NCI-H2081 treated with DMSO at 0.1 percent for 48 hours (cell line): ENCODE data around the gene TET3.

Source experiments
- DNase-seq: peaks from one replicate; lab custom pipeline; 2025; lab: John Stamatoyannopoulos, UW

TET3 gene

DNA sequence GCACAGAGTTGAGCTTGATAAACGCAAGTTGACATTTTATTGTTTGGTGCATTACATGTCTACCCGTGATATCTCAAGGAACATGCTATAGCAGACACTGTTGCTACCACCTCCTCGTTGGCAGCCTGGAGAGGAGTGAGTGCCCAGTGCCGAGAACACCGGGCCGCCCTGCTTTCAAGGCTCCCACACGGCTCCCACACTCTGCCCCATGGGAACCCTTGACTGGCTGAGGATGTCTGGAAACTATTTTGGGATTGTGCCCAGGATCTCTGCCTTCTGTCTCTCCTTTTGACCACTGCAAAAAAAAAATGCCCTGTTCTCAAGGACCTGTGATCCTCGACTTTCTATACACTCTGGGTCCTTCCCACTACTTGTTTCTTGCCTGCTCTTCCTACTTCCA lies 21.1 kb downstream of the TET3 start:
- no peak for DNase-seq

DNA sequence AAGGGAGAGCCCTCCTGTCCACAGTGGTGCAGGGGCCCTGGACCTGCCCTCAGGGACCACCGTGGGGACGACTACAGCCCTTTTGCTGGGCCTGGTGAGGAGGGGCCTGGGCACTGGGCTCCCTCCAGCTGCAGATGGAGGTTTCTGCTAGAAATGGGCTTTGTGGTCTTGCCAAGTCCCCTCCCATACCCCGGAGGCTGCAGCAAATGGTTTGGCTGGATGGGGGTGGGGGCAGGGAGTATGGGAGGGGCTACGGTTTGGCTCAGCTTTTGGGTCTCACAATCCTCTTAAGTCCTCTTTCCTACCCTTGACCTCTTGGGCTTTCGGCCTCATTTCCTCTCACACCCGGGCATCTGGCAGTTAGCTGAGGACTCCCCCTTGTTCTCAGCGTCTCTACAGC lies 21.7 kb downstream of the TET3 start:
- no peak for DNase-seq

DNA sequence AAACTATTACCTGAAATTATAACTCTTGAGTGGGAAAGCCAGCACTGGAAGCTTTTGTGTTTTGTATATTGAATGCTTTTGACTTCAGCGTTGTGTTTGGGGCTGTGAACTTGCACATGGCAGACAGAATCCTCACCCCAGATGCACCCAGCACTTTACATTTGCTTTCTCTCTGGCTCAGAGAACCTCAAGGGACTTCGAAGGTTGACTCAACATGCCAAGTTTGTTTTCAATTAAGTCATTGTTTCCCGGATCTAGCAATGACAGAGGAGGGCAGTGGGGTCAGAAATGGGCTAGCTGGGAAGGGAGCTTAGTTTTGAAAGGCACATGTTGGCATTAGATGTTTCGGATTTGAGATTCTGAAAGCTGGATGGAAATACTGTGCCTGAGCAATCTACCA lies 22.4 kb downstream of the TET3 start:
- no peak for DNase-seq

DNA sequence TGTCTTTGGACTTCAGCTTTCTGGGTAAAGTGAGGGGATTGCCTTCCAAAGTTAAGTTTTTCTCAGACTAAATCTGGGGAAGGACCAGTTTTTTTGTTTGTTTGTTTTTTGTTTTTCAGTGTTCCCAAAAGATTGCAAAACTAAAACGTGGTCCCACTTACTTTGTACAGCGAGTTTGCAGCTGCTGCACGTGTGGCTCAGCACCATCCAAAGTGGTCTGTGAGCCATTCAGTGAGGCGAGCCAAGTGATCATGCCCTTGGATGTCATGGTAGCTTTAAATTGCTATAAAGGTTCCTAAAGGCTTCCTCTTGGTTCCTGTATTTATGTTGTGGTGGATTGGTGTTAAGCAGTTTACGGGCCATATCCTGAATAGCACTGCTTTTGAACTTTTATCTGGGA lies 23.0 kb downstream of the TET3 start:
- DNase-seq = no peak

DNA sequence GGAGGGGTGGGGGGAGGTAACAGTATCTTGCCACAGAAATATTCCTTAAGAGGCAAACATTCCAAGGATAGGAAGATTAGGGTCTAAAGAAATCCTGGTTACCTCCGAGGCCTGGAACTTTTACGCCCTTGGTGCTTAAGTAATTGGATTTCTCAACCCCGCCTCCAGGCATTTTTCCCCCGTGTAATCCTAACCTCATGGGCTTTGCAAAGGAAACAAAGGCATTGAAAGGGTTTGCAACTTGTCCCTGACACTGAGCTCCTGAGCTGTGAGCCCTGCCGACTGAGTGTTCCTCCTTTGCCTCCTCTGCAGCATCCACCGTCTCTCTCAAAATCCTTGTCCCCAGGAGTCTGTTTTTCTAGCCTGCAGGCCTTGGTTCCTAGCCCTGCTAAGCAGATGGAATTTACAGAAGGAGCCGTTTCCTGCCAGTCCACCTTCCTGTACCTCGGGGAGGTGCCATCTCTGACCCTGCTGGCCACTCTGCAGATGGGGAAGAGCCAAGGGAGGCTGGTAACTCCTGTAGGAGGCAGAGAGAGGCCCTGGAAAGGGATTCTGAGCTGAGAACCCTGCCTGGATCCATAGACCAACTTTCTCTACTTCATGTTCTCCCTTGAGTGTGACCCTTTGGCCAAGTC lies 24.2 kb downstream of the TET3 start:
- DNase-seq = no peak

DNA sequence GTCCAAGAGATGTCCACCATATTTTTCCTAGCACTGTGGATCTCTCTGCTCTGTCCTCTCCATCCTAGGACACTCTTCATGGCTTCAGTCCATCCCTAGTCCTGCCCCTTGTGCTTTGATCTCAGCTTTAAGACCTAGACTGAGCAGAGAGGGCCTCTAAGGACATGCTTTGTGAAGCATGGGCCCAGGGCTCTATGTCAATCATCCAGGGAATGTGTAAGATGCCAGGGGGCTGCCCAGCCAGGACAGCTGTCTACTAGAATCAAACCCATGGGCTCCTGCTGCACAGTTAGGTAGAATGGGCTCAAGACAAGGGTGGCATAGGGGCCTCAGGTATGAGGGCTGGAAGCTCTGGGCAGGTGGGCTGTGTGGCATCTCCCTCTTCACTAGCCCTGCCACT lies 24.9 kb downstream of the TET3 start:
- DNase-seq = no peak

DNA sequence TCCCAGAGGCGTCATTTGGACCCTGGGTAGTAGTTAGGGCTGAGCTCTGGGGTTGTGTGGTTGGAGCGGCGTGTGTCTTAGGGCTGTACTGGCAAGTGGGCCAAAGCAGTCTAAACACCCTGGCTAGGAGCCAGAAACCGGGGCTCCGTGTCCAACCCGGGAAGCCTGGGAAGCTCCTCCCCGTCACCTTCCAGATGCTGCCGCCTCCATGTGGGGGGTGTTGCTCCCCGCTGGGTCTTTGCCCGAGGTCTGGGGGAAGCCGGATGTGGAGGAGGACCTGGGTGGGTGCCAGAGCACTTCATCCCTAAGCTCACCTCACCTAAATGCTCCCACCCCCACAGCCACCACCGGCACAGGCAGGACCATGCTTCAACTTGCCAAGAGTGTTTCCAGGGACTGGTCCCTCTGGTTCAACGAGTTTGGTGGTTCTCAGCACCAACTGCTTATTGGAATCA lies 25.4 kb downstream of the TET3 start:
- peak; percentile 72 for DNase-seq

DNA sequence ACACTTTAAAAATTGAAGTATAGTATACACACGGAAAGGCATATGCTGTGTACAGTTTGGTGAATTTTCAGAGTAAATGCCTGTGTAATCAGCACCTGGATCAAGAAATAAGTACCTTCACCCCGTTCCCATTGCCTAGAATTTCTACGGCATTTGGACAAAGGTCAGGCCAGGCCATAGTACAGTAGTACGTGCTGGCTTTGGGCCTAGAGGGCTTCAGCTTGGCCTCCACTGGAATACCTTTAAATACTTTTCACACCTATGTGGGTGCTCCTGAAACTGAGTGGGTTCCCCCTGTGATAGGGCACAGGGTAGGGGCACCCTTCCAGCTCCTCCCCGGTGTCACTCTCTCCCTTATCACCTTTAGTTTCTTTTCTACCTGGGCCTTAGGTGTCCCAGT lies 26.5 kb downstream of the TET3 start:
- DNase-seq = no peak

DNA sequence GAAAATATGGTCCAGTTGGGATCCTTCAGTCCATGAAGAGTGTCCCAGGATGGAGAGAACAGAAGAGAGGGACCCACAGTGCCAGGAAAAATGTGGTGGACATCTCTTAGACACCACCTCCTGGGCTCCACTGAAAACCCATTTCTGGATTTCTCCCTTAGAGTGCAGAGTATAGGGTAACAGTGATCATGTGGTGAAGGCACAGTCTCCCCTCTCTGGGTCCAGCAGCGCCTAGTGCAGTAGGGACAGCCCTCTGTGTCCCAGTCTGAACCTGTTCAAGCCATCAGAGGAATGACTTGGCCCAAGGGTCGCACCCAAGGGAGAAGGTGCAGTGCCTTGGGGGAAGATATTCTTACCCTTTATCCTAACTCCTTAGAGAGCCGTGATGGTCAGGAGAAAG lies 30.1 kb downstream of the TET3 start:
- DNase-seq = no peak

DNA sequence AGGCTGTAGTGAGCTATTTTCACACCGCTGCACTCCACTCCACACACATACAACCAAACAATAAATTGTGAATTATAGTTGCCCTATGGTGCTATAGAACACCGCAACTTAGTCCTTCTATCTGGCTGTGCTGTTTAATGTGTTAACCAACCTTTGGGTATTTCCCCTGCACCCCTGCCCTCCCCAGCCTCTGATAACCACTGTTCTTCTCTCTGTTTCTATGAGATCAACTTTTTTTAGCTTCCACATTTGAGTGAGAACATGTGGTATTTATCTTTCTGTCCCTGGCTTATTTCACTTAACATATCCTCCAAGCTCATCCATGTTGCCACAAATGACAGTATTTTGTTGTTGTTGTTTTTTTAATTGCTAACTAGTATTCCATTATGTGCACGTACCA lies 32.5 kb downstream of the TET3 start:
- no peak for DNase-seq

DNA sequence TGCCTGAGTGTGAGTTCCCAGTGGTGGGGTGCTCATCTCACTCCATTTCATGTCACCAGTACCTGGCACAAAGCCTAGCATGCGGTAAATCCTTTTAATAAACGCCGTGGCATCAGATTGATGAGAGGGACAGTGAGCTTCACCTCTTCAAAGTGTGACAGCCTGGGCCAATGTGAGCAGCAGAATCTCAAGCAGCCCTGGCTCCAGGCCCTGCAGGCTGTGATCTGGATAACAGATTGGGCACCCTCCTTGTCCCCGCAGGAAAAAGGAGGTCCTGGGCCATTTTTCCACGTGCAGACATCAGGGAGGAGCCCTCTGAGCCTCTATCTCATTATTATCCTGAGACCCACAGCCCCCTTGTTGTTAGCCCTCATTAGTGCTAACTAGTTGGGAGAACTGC lies 34.8 kb downstream of the TET3 start:
- DNase-seq = no peak

DNA sequence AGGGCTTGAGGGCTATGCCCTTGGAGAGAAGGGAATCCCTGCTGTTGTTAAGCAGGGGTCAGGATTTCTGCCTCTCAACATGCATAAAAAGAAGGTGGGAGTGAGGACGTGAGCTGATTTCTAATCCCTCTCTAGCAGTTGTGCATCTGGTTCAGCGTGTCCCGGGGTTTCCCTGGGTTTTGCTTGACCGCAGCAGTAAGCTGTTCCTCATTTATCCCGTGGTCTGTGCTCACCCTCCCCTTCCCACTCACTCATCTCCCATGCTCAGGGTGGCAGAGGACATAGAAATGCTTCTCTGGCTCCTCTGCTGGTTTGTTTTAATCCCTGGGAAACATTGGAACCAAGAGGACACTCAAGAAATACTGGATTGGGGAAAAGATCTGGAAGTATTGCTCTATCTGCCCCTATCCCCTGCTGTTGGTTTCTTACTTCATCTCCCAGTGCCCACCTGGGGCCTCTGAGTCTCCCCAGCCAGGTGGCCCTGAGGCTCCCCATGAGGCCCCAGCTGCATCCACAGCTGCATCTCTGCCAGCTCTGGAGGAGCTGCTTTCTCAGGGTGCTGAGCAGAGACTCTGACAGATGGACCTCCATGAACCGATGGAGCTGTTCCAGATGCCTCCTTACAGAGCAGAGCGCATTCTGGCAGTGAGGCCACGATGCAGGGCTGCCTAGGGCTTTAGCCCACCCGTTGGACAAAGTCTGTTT lies 36.1 kb downstream of the TET3 start:
- no peak for DNase-seq

DNA sequence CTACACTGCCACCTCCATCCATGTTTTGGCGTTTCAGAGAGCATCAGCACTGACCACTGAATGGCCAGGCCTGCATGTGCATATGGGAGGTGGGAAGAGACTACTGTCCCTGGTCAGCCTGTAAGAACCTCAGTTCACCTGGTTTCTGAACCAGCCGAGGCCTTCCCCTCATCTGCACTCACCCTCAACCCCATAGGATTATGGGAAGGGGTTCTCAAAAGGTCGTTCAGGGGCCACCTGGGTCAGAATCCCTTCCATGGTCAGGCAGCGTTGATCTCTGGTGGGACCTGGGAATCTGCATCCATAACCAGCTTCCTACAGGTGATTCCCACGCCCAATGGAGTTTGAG lies 36.7 kb downstream of the TET3 start:
- no peak for DNase-seq

DNA sequence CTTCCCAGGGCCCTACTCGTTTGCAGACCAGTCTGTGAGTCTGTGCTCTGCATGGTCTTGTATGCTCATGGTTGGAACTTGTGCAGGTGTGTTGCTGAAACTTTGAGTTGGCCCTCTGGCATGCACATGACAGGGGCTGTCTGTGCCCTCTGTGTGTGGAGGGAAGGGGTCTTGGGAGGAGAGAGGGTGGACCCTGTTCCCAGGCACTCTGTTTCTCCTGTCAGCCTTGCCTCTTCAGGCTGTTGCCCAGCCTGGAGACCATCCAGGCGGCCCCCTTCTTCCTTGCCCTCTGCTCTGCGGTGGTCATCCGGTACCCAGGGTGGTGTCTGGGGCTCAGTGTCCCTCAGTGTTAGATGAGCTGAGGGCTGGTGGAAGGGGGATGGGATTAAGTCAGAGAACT lies 39.5 kb downstream of the TET3 start:
- DNase-seq = no peak

DNA sequence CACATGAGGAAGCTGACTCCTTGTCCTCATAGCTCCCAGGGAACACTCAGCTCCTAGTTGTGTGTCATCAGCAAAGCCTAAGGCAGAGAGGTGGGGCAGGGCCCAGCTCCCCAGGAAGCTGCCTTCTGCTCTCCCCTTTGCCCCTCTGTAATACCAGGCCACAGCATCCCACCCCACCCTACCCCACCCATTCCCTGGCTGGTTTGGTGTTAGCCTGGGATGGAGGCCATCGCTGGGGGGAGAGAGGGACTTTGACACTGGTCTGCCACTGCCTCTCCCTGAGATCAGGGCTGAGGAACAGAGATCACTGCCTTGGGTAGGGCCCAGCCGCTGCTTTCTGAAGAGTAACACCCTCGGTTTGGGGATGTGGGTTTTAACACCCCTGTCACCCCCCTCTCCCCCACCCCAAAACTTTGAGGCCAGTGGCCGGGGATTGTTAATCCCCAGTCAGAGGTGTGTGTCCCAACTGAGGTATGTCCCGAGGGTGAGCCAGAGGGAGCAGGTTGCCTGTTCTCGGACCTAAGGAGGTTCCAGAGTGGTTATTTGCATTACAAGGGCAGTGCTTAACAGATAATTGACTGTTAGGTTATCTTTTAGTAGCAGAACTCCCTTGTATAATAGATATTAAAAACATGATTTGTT lies 41.4 kb downstream of the TET3 start:
- no peak for DNase-seq

DNA sequence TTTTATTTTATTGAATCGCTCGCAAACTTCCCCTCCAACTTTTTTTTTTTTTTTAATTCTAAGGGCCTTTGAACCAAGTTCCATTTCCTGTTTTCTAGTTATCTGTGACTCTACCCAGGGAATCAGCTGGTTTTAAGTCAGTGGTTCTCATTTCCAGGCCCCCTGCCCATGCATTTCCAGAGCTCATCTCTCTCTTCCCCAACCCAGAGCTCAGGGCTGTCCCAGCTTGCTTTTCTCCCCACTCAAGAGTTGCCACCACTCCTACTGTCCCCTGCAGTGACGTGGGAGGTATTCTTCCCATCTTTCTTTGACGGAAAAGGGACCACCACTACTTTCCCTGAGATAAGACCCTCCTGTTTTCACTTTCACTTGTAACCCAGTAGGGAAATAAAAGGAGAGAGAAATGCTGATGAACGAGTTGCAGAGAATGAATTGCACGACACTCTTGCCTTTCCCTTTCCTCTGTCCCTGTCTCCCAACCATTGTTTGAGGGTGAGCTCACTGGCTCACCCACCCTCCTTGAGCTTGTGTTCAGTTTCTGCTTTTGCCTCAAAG lies 42.1 kb downstream of the TET3 start:
- no peak for DNase-seq

DNA sequence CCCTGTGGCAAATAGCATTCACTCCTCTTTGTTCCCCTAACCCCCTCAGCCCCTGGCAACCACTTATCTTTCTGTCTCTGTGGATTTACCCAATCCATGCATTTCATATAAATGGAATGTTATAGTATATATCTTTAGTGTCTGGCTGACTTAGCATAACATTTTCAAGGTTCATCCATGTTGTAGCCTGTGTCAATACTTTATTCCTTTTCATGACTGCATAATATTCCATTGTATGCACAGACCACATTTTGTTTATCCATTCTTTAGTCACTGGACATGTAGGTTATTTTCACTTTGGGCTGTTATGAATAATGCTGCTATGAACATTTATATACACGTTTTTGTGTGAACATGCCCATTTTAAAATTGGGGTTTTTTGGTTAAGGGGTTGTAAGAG lies 42.8 kb downstream of the TET3 start:
- DNase-seq = no peak

DNA sequence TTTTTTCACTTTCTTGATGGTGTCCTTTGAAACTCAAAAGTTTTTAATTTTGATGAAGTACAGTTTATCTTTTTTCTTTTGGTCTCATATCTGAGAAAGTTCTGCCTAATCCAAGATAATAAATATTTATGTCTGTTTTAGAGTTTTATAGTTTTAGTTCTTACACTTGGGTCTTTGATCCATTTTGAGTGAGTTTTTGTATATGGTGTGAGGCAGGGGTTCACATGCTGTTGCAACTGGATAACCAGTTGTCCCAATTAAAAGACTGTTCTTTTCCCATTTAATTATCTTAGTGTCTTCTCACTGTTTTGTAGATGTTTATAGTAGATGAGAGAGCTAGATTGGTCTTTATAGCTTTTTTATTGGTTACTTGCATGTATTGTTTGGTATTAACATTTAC lies 43.6 kb downstream of the TET3 start:
- DNase-seq = no peak

DNA sequence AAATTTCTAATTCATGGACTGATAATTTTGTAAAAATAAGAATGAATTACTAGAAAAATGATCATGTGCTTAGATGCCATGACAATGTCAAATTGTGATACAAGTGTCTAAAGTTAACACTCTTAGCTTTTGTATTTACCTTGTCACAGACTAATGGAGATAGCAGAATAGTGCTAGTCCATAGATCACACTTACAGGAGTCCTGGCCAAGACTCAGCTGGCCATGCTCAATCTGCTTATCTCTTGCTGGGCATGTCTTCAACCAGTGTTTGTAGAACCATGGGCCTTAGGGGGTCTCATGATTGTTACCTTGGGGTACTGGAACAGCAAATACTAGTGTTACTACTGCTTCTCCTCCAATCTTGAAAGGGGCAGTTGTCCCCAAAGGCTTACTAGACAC lies 44.0 kb downstream of the TET3 start:
- DNase-seq = no peak

DNA sequence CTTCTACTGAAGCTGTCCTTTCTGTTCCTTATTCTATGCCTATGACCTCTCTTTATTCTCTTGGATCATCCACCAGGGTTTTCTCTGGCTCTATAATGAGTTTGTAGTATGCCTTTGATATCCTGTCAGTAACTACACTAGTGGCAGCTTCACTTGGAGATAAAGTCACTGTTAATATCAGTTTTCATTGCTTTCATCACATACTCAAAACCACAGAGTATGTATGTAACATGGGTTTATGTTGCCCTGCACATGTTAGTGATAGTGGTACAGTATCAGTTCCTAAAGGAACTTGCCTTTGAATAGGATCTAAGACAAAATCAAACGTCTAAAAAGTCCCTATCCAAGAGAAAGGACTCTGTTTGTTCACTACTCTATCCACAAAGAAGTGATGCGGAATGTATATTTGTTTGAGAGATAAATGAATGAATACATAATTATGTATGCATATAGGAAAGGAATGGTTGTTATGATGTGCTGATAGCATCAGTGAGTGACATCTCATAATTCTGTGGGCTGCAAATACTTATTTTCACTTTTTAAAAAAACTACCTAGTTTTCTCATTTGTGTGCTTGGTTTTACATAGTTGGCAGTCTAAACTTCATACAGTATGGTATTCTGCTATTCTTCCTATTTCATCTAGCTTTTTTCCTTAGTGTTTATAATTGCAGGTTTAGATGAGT lies 45.1 kb downstream of the TET3 start:
- DNase-seq = no peak

DNA sequence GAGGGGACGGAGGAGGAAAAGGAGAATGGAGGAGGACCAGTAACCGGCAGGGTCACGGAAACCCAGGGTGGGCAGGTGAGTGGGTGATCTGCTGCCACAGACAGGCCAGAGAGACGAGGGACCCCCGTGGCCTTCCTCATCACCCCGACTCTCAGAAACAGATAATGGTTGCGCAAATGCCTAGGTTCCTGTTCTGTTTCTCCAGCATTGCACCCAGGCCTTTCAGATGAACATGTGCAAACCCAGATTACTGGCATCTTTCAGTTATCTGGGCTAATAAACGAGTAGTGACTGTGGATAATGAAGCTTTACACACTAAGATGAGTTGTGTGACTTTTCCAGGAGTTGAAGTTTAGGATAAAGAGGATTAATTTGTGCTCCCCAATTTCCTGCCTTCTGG lies 46.5 kb downstream of the TET3 start:
- DNase-seq = no peak

DNA sequence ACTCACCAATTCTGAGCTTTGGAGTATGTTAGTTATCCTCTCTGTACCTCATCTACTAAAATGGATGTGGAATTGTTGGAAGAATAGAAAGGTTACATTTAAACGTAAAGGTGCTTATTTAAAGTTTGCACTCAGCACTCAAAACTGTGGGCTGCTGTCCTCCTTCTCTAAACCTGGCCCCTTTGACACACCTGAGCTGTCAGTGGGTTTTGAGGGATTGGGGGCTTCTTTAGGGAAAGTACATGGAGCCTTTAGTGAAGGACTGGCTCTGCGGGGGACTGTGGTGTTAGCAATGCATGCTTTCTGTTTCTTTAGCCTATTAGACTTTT lies 47.2 kb downstream of the TET3 start:
- DNase-seq = no peak

DNA sequence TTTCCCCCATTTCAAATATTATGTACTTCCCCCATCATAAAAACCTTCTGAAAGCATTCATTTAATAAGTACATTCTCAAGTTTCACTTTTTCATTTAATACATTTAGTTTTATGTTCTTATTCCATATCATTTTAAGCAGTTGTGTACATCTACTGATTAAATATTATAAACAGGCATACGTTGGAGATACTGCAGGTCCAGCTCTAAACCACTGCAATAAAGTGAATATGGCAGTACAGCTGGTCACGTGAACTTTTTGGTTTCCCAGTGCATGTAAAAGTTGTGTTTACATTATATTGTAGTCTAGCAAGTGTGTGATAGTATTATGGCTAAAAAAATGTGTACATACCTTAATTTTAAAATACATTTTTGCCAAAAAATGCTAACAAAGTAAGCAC lies 48.7 kb downstream of the TET3 start:
- no peak for DNase-seq
